ENCODE measurements around the gene IFT43. TPM values are rescaled to one million over a fixed set of nuclear protein-coding genes. Genes with fewer than 3 reads are reported as not detected.

IFT43 gene
- total and polyA plus RNA-seq, 10 of the 15 experiments (the other 5 are each of a cell fraction or from before 2014, with no cell fraction given): 8.2 to 24.8 (median 14.0) TPM

- TF ChIP-seq ZBTB40 (IDR thresholded peaks at IDR 0.05; ENCODE audit: borderline replicate concordance) (no peak), RELB (IDR thresholded peaks at IDR 0.05; ENCODE audit: low read depth) (no peak), PAX8 (IDR thresholded peaks at IDR 0.05) (no peak), ZZZ3 (IDR thresholded peaks at IDR 0.05; ENCODE audit: control insufficient read depth, insufficient read length, low read depth) (no peak)
Measured at GRCh38 chr14:76078501-76078900, 92.9 kb downstream of the IFT43 start (continued).

GRCh38 chr14:76080025-76080424 is 94.5 kb downstream of the IFT43 start:
- Histone ChIP-seq H3K4me2 (ENCODE audit: control insufficient read depth, insufficient read depth) (no peak overlapping the region), H3K9ac (ENCODE audit: control insufficient read depth, insufficient read depth, low read length) (no peak overlapping the region), H3K9me3 (replicated peaks; ENCODE audit: control insufficient read depth, insufficient read depth, low read length) (no peaks in the 10 kb centered on the region), H2AFZ (ENCODE audit: control insufficient read depth, low read depth, low read length) (no peak overlapping the region), H3K4me1 (ENCODE audit: control insufficient read depth, insufficient read depth, low read length) (no peaks in the 10 kb centered on the region), H3K79me2 (ENCODE audit: control insufficient read depth, insufficient read depth, low read length) (no peaks in the 10 kb centered on the region), H3K27me3 (replicated peaks in 1 of 2; ENCODE audit: control insufficient read depth in 2 of 2, insufficient read depth in 2 of 2, low read length in 1 of 2) (no peaks in the 10 kb centered on the region), H3K4me3 (no peak overlapping the region), H4K20me1 (ENCODE audit: control insufficient read depth, insufficient read depth) (no peaks in the 10 kb centered on the region), H3K27ac (ENCODE audit: control insufficient read depth, insufficient read depth) (no peak overlapping the region), H3K36me3 (ENCODE audit: control insufficient read depth in 2 of 2, insufficient read depth in 2 of 2, low read length in 1 of 2) (no peaks in the 10 kb centered on the region)
- FAIRE-seq (no peak), DNase-seq (ENCODE audit: low read depth, low spot score) (no peak), ATAC-seq (no peak)
- 71% methylated on average over 10 of the region's 10 CpGs for WGBS (ENCODE audit: insufficient coverage, insufficient replicate concordance, low lambda C conversion rate, missing lambda C conversion rate)
- no TSS peak for BruUV-seq (replicated peaks)
- ChIA-PET SMC1A (ENCODE audit: uncharacterized antibody, unreplicated experiment) (interaction anchor here (1.1 to 1.3 kb wide), 2 partner anchors 30 to 272 kb away, joined by 3 read pairs; no protein-coding TSS in a partner anchor), RAD21 (ENCODE audit: unreplicated experiment) (no interaction called here), CTCF (no interaction called here), POLR2A (no interaction called here)
- intact Hi-C loops (cut with micrococcal nuclease; ENCODE audit: unreplicated experiment): no loop called here
- in situ Hi-C loops (cut with MboI): no loop called here
- TF ChIP-seq IRF4 (IDR thresholded peaks at IDR 0.05; ENCODE audit: low read depth, low read length): no peak
- no peak for TF ChIP-seq JUNB (IDR thresholded peaks at IDR 0.05)
- no peak for TF ChIP-seq ZNF687 (IDR thresholded peaks at IDR 0.05)
- TF ChIP-seq CHD4 (IDR thresholded peaks at IDR 0.05): no peak
- no peak for TF ChIP-seq BCL11A (IDR thresholded peaks at IDR 0.05; ENCODE audit: low read depth, low read length)
- TF ChIP-seq E2F4 (IDR thresholded peaks at IDR 0.05; ENCODE audit: low read depth, low read length): no peak
- no peak for TF ChIP-seq PAX5 (IDR thresholded peaks at IDR 0.05; ENCODE audit: borderline replicate concordance, low read depth, low read length)
